Psoas muscle (tissue), 8 donors: ENCODE results near the gene PVRIG. TPM values are rescaled to one million over a fixed set of nuclear protein-coding genes. Genes with fewer than 3 reads are reported as not detected.
"Not testable (repeated sequence)": the region's sequence is repeated elsewhere in the genome, so short reads cannot be mapped to it uniquely, and the experiment has no call there.

Experiments
- ATAC-seq, 4 donors: fragments of 200-7000 bp; cut with Tn5 transposase; one replicate each; pipeline ENCODE4 v1.9.1; 2020; ENCODE audit warnings: moderate library complexity in 3 of 4, mild to moderate bottlenecking in 2 of 4
- DNase-seq, 2 donors: peaks; one replicate each; pipeline ENCODE4 v3.0.0-alpha.2; 2020
- H3K27ac ChIP-seq: fragments of 200-600 bp; one replicate; pipeline ENCODE4 v1.8.0; 2022
- H3K27me3 ChIP-seq, 3 donors: fragments of 200-600 bp in 1 of 3; one replicate each; pipeline versions ENCODE4 v1.6.1 to v1.8.0; 2013 to 2022; ENCODE audit warnings: low read length in 2 of 3, mild to moderate bottlenecking in 2 of 3, moderate library complexity in 1 of 3; ENCODE audit not compliant: insufficient read depth in 3 of 3
- H3K36me3 ChIP-seq, 2 donors: fragments of 200-600 bp in 1 of 2; one replicate each; pipeline versions ENCODE4 v1.6.1 to v1.8.0; 2013 to 2022; ENCODE audit warnings: low read depth in 1 of 2, mild to moderate bottlenecking in 1 of 2, moderate library complexity in 1 of 2; ENCODE audit not compliant: insufficient read depth in 1 of 2
- H3K4me1 ChIP-seq: fragments of 200-600 bp; one replicate; pipeline ENCODE4 v1.8.0; 2022
- H3K4me3 ChIP-seq: fragments of 200-600 bp; one replicate; pipeline ENCODE4 v1.8.0; 2022; ENCODE audit warnings: mild to moderate bottlenecking
- H3K9me3 ChIP-seq: fragments of 200-600 bp; one replicate; pipeline ENCODE4 v1.8.0; 2022
- WGBS, 3 donors: extraction: QIAGEN DNeasy Blood & Tissue Kit; methylation state at CpG; one replicate each; pipeline versions ENCODE4 v1.1.6 to v1.1.7; 2013; 5-methylcytosine and 5-hydroxymethylcytosine counted together
- intact Hi-C, 2 donors: fragments of 100-400 bp; cut with DNase I; formaldehyde crosslinking; loops; one replicate each; pipeline versions ENCODE4 v1.11.0 to v1.14.2; 2022
- polyA plus RNA-seq, 3 donors: library from polyadenylated mRNA; stranded (reverse); fragments of 200-250 nt; gene quantifications; one replicate each; pipeline ENCODE4 v1.2.3, GENCODE V29; 2013
- total RNA-seq, 4 donors: library from RNA; stranded (reverse); fragmentation: NEBNext Ultra II Directional in 2 of 4; extraction: Animal tissue kit (Norgen Biotek cat#: 25700) in 2 of 4; gene quantifications; one replicate each; pipeline versions ENCODE4 v1.2.1 to v1.2.4, GENCODE V29; 2021 to 2023
- TF ChIP-seq, protein P1 (sequence below): fragments of 200-600 bp; IDR thresholded peaks from one replicate; pipeline ENCODE4 v1.8.0; 2022; ENCODE audit warnings: antibody characterized with exemption
- donor health status: healthy with polysubstance abuse.
- donor health status: DM: no; HTN: no; CAD: no; lungs with moderate emphysema.
- donor health status: Bipolar disorder and iron deficiency.
- donor health status: healthy.
- donor health status: DM: yes; HTN: yes; CAD: no.
- donor health status: DM: no; HTN: no; CAD: no.
- donor health status: DM: no; HTN: no; CAD: no.
- donor health status: DM: yes; HTN: yes; CAD: no.

Gene PVRIG
- total and polyA plus RNA-seq, 7 donors: 0.05 to 0.61 (median 0.10) TPM; not detected in 3

GRCh38 chr7:100210805-100211204, 8.9 kb upstream of the PVRIG start:
- Histone ChIP-seq H3K27ac (no peak overlapping the region), H3K27me3 (no peaks in the 10 kb centered on the region), H3K4me3 (no peak overlapping the region), H3K9me3 (no peaks in the 10 kb centered on the region), H3K36me3 (peaks cover 0 to 5% of the 10 kb centered on the region in 2 donors), H3K4me1 (peaks cover 3% of the 10 kb centered on the region)
- ATAC-seq (no peak), DNase-seq (no peak)
- intact Hi-C loops: loop anchor here (10.0 kb wide), 2 partner anchors 56 to 134 kb away; partner anchors contain the start of gene TRAPPC14 (in 1 of the 2)
- 63 to 70% (median 68%) methylated on average over 5 of the region's 5 CpGs for WGBS, 3 donors
- TF ChIP-seq, protein P1, sequence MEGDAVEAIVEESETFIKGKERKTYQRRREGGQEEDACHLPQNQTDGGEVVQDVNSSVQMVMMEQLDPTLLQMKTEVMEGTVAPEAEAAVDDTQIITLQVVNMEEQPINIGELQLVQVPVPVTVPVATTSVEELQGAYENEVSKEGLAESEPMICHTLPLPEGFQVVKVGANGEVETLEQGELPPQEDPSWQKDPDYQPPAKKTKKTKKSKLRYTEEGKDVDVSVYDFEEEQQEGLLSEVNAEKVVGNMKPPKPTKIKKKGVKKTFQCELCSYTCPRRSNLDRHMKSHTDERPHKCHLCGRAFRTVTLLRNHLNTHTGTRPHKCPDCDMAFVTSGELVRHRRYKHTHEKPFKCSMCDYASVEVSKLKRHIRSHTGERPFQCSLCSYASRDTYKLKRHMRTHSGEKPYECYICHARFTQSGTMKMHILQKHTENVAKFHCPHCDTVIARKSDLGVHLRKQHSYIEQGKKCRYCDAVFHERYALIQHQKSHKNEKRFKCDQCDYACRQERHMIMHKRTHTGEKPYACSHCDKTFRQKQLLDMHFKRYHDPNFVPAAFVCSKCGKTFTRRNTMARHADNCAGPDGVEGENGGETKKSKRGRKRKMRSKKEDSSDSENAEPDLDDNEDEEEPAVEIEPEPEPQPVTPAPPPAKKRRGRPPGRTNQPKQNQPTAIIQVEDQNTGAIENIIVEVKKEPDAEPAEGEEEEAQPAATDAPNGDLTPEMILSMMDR: no peak

- ATAC-seq (no peak), DNase-seq (no peak)
- WGBS, 3 donors: 85 to 88% (median 86%) methylated on average over 7 of the region's 7 CpGs
Observed at GRCh38 chr7:100211342-100211780, 8.4 kb upstream of the PVRIG start.

DNA sequence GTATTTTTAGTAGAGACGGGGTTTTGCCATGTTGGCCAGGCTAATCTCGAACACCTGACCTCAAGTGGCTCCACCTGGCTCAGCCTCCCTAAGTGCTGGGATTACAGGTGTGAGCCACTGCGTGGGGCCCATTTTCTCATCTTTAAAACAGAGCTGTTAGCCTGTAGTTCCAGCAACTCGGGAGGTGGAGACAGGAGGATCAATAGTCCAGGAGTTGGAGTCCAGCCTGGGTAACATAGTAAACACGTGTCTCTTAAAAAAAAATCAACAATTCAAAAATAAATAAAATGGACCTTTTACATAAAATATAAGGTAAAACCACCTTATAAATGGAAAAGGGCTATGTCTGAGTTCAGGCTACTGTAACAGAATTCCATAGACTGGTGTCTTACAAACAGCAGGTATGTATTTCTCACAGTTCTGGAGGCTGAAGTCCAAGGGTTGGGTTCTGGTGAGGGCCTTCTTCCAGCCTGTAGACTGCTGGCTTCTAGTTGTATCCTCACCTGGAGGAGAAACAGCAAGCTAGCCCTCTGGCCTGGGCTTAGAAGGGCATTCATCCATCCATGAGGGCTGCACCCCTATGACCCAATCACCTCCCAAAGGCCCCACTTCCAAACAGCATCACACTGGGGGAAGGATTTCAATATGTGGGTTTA, 7.0 kb upstream of the PVRIG start:
- TF ChIP-seq, protein P1: no peak
- Histone ChIP-seq H3K36me3 (peaks cover 0 to 5% of the 10 kb centered on the region in 2 donors), H3K27ac (no peak overlapping the region), H3K9me3 (no peaks in the 10 kb centered on the region), H3K4me1 (peaks cover 8% of the 10 kb centered on the region), H3K27me3 (no peaks in the 10 kb centered on the region), H3K4me3 (no peak overlapping the region)
- DNase-seq (no peak), ATAC-seq (no peak)
- 68 to 82% (median 82%) methylated on average over 5 of the region's 5 CpGs for WGBS, 3 donors
- intact Hi-C loops: loop anchor here (10.0 kb wide), 2 partner anchors 58 to 132 kb away; partner anchors contain the start of gene TRAPPC14 (in 1 of the 2)

More at GRCh38 chr7:100211342-100211780, 8.4 kb upstream of the PVRIG start:
- no peaks in the 10 kb centered on the region for H3K27me3 ChIP-seq
- H3K27ac ChIP-seq: no peak overlapping the region
- H3K4me1 ChIP-seq: peaks cover 8% of the 10 kb centered on the region
- TF ChIP-seq, protein P1: no peak
- intact Hi-C loops: loop anchor here (10.0 kb wide), 2 partner anchors 57 to 133 kb away; partner anchors contain the start of gene TRAPPC14 (in 1 of the 2)
- no peak overlapping the region for H3K4me3 ChIP-seq
- H3K36me3 ChIP-seq: peaks cover 0 to 5% of the 10 kb centered on the region in 2 donors
- H3K9me3 ChIP-seq: no peaks in the 10 kb centered on the region

GRCh38 chr7:100213672-100214071, 6.1 kb upstream of the PVRIG start:
- Histone ChIP-seq H3K27me3 (no peaks in the 10 kb centered on the region), H3K4me3 (no peak overlapping the region), H3K27ac (no peak overlapping the region), H3K9me3 (no peaks in the 10 kb centered on the region), H3K36me3 (peaks cover 0 to 5% of the 10 kb centered on the region in 2 donors), H3K4me1 (peaks cover 8% of the 10 kb centered on the region)
- intact Hi-C loops: loop anchor here (10.0 kb wide), 2 partner anchors 59 to 131 kb away; partner anchors contain the start of gene TRAPPC14 (in 1 of the 2)
- TF ChIP-seq, protein P1: no peak
- WGBS, 3 donors: 49 to 54% (median 52%) methylated on average over 6 of the region's 6 CpGs
- DNase-seq (no peak), ATAC-seq (no peak)

- peak in 1 of 4 donors; percentile 17 for ATAC-seq
- H3K27ac ChIP-seq, H3K9me3 ChIP-seq, H3K4me3 ChIP-seq, H3K4me1 ChIP-seq, H3K27me3 ChIP-seq, DNase-seq: not testable (repeated sequence)
- intact Hi-C loops: loop anchor here (10.0 kb wide), 2 partner anchors 60 to 130 kb away; partner anchors contain the start of gene TRAPPC14 (in 1 of the 2)
- peaks cover 0 to 12% of the 10 kb centered on the region in 2 donors for H3K36me3 ChIP-seq
- 68 to 72% (median 68%) methylated on average over 5 of the region's 5 CpGs for WGBS, 3 donors
Observed at GRCh38 chr7:100214356-100214755, 5.4 kb upstream of the PVRIG start.
